Ovary (tissue), 3 donors: Measurements from ENCODE around the gene SLC52A1.

Source experiments
- CTCF ChIP-seq, 3 donors: fragments of 450-650 bp in 2 of 3; fragments of 200-600 bp in 1 of 3; IDR thresholded peaks; one replicate each; pipeline versions ENCODE4 v1.5.1 to v1.8.0; 2016 to 2022; ENCODE audit warnings: antibody characterized with exemption in 3 of 3, mild to moderate bottlenecking in 1 of 3
- POLR2A ChIP-seq: fragments of 450-650 bp; IDR thresholded peaks from one replicate; pipeline ENCODE4 v1.6.1; 2017; ENCODE audit warnings: antibody characterized with exemption, mild to moderate bottlenecking, moderate library complexity
- donor health status: DM: no; HTN: no; CAD: no.

DNA sequence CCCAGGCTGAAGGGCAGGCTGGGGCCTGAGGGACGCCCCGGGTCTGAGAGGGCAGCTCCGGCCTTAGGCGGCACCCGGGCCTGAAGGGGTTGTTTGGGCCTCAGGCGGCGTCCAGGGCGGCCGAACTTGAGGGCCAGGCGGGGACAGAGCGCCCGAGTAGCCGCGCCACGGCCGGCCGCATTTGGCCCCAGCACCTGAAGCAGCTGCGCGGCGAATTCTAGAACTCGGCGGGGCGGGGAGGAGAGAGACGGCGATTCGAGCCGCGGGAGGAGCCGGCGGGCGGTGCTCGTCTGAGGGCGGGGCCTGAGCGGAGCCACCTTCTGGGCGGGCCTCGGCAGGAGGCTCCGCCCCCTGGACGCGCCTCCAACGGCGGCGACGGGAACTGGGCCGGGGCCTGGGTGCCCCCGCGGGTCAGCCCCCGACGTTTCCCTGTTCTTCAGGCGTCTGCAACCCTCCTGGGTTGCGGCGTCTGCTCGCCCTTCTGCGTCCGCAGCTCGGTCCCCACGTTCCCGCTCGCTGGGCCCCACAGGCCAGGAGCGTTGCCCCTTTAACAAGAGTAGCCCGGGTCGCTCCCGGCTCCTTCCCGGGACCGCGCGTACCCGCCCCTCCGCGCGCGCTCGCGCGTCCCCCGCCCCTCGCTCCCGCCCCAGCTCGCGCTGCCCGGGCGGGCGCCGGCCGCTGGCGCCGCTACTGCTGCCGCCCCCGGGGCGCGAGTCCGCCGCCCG is 37.8 kb downstream of the SLC52A1 start, which contains the start of the genes INCA1 and KIF1C:
- TF ChIP-seq POLR2A (peak; percentile 74), CTCF (IDR thresholded peaks at IDR 0.05) (peak in 2 of 3 donors; percentile 54 to 59)
